Cardiac muscle cell (in vitro differentiated cells and primary cell): ENCODE results near the gene AXIN2. TPM values are rescaled to one million over a fixed set of nuclear protein-coding genes. Genes with fewer than 3 reads are reported as not detected.

Experiments used
- DNase-seq, 2 donors: peaks; one replicate each; pipeline versions ENCODE4 v3.0.0 to v3.0.0-alpha.2; 2010 to 2017; ENCODE audit warnings: low read depth in 1 of 2, low spot score in 1 of 2
- H3K27ac ChIP-seq: fragments of 200-600 bp; sonication (generic); 2 replicates; pipeline ENCODE4 v1.5.1; 2016
- H3K27me3 ChIP-seq: fragments of 200-600 bp; sonication (generic); 2 replicates; pipeline ENCODE4 v1.6.0; 2016; ENCODE audit warnings: control low read depth
- H3K36me3 ChIP-seq: fragments of 200-600 bp; sonication (generic); 2 replicates; pipeline ENCODE4 v1.5.1; 2016; ENCODE audit warnings: control low read depth
- H3K4me1 ChIP-seq: fragments of 200-600 bp; sonication (generic); 2 replicates; pipeline ENCODE4 v1.8.1; 2017; ENCODE audit warnings: low read depth, mild to moderate bottlenecking, mixed run types
- H3K4me3 ChIP-seq: fragments of 200-600 bp; sonication (generic); 2 replicates; pipeline ENCODE4 v1.5.1; 2016; ENCODE audit warnings: mild to moderate bottlenecking
- H3K9me3 ChIP-seq: fragments of 200-600 bp; sonication (generic); 2 replicates; pipeline ENCODE4 v1.5.1; 2017; ENCODE audit warnings: low read depth, mild to moderate bottlenecking, control low read depth
- CTCF ChIP-seq: IDR thresholded peaks from 2 replicates; pipeline ENCODE4 v1.5.1; 2012; ENCODE audit warnings: low read depth, mild to moderate bottlenecking, low read length
- polyA plus RNA-seq: library from polyadenylated mRNA; unstranded; fragments of >200 nt; fragmentation: Nextera tagmentation; extraction: Ambion mirVana; gene quantifications from 2 replicates; pipeline ENCODE4 v1.2.1, GENCODE V29; 2016
- total RNA-seq: library from RNA; depleted of rRNA; stranded (reverse); fragments of >200 nt; gene quantifications from 2 replicates; pipeline ENCODE4 v1.2.3, GENCODE V29; 2016

Gene AXIN2
- total and polyA plus RNA-seq, 2 experiments from 2014 or later = 22.3 to 35.4 TPM

DNA sequence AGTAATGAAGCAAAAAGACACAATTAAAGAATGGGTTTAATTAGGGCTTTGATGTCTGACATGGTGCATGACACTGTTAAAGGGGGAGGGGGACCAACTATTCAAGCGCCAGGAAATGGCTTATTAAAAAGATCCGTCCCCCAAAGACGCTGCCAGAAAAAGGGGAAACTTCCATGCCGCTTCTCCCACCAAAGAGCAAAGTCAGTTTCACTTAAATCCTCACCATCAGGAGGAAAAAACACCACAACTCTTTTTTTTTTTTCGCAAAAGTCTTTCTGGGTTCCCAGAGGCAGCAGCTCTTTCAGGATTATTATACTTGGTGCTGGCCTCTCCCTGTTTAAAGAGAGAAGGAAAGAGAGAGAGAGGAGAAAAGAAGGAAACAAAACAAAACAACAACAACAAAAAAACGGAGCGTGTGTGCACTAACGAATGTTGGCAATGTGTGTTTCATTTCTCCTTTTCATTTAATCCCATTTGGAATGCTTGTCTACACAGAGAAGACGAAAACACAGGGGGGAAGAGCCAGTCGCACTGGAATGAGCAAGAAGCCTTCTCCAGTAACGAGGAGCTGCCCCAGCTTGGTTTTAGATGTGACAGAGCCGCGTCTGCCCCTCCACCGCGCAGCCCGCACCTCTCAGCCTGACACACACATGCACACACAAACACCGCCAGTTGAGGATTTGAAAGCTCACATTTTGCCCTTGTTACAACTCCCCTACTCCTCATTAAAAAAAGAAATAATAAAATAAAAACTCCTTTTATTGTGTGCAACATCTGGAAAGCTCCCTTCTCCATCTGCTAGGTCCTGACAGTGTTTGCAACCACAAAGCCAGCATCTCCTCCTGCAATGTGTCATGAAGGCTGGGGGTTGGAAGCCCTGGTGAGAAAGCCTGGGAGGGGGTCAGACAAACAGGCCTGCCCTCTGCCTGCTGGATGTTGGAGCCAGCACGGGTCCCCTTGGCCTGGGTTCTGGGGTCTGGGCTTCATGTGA lies 32.7 kb upstream of the AXIN2 start:
- Histone ChIP-seq H3K27me3 (no peaks in the 10 kb centered on the region), H3K36me3 (no peaks in the 10 kb centered on the region), H3K9me3 (no peaks in the 10 kb centered on the region), H3K4me3 (no peak overlapping the region), H3K4me1 (no peaks in the 10 kb centered on the region), H3K27ac (no peak overlapping the region)
- DNase-seq = peak in 1 of 2 donors; percentile 37
- no peak for TF ChIP-seq CTCF

GRCh38 chr17:65593092-65593854 lies 31.8 kb upstream of the AXIN2 start:
- Histone ChIP-seq H3K4me3 (no peak overlapping the region), H3K27me3 (no peaks in the 10 kb centered on the region), H3K4me1 (no peaks in the 10 kb centered on the region), H3K27ac (no peak overlapping the region), H3K9me3 (no peaks in the 10 kb centered on the region), H3K36me3 (no peaks in the 10 kb centered on the region)
- no peak for DNase-seq
- TF ChIP-seq CTCF = no peak

- no peak for DNase-seq
- H3K4me3 ChIP-seq = no peak overlapping the region
- H3K4me1 ChIP-seq = no peaks in the 10 kb centered on the region
- no peaks in the 10 kb centered on the region for H3K9me3 ChIP-seq
- no peaks in the 10 kb centered on the region for H3K27me3 ChIP-seq
- no peak overlapping the region for H3K27ac ChIP-seq
- no peak for TF ChIP-seq CTCF
- no peaks in the 10 kb centered on the region for H3K36me3 ChIP-seq
Measured at GRCh38 chr17:65592125-65592965, 30.9 kb upstream of the AXIN2 start.

- Histone ChIP-seq H3K4me3 (no peak overlapping the region), H3K36me3 (no peaks in the 10 kb centered on the region), H3K4me1 (no peaks in the 10 kb centered on the region), H3K27me3 (no peaks in the 10 kb centered on the region), H3K9me3 (no peaks in the 10 kb centered on the region), H3K27ac (no peak overlapping the region)
- no peak for TF ChIP-seq CTCF
- DNase-seq = peak in 1 of 2 donors; percentile 29
Measured at GRCh38 chr17:65589321-65589720, 27.9 kb upstream of the AXIN2 start.

DNA sequence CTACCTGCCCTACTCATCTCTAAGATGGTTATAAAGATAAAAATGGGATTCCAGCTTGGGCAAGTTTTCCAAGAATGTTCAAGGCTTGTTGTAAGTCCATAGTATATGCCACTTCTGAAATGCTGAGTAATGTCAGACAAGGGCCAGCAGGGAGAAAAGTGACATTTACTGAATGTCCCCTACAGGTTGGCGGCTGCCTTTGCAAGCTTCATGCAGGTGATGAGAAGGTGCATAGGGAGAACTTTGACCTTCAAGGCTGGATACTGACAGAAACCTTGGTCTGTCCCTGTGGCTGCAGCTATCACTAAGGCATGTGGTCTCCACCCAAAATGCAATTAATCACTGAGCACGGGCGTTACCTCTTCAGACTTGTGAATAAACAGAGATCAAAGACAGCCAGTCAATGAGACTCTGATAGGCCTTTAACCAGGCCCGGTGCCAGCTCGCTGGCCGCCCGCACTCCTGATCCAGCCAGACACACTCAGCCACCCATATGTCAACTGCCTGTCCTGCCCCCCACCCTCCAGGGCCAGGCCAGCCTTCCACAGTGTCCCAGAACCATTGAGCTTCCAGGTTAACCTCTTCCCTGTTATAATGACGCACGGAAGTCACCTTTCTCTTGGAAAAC lies 26.8 kb upstream of the AXIN2 start:
- no peak for TF ChIP-seq CTCF
- no peak for DNase-seq
- Histone ChIP-seq H3K27me3 (no peaks in the 10 kb centered on the region), H3K27ac (no peak overlapping the region), H3K36me3 (no peaks in the 10 kb centered on the region), H3K4me3 (no peak overlapping the region), H3K9me3 (no peaks in the 10 kb centered on the region), H3K4me1 (no peaks in the 10 kb centered on the region)
